GM23338 (cell line): ENCODE results near the gene RGL2. TPM values are rescaled to one million over a fixed set of nuclear protein-coding genes. Genes with fewer than 3 reads are reported as not detected.

ENCODE experiments used
- ATAC-seq: fragments of 200-7000 bp; cut with Tn5 transposase; 3 replicates; pipeline ENCODE4 v1.9.1; 2020
- DNase-seq: peaks from one replicate; pipeline ENCODE4 v3.0.0-alpha.2; 2015; ENCODE audit warnings: low spot score
- H2AFZ ChIP-seq: fragments of 200-600 bp; sonication (generic); 2 replicates; pipeline ENCODE4 v1.8.0; 2016; ENCODE audit warnings: antibody characterized with exemption, mild to moderate bottlenecking, moderate library complexity
- H3F3A ChIP-seq: fragments of 200-600 bp; sonication (generic); replicated peaks from 2 replicates; pipeline ENCODE4 v1.8.0; 2017; ENCODE audit warnings: antibody characterized with exemption, mixed run types, low read depth
- H3K27ac ChIP-seq: fragments of 200-600 bp; sonication (generic); 2 replicates; pipeline ENCODE4 v1.6.1; 2016; ENCODE audit warnings: low read depth
- H3K27me3 ChIP-seq: fragments of 200-600 bp; sonication (generic); 2 replicates; pipeline ENCODE4 v1.8.0; 2016; ENCODE audit warnings: mild to moderate bottlenecking, mixed run types, moderate library complexity; ENCODE audit not compliant: insufficient read depth
- H3K36me3 ChIP-seq: fragments of 200-600 bp; sonication (generic); 2 replicates; pipeline ENCODE4 v1.8.0; 2016; ENCODE audit warnings: mild to moderate bottlenecking; ENCODE audit not compliant: insufficient read depth
- H3K4me1 ChIP-seq: fragments of 200-600 bp; sonication (generic); 2 replicates; pipeline ENCODE4 v1.8.0; 2016; ENCODE audit warnings: mild to moderate bottlenecking, moderate library complexity; ENCODE audit not compliant: insufficient read depth
- H3K4me2 ChIP-seq: fragments of 200-600 bp; sonication (generic); 2 replicates; pipeline ENCODE4 v1.7.1; 2017; ENCODE audit warnings: mixed run types
- H3K4me3 ChIP-seq: fragments of 200-600 bp; sonication (generic); 2 replicates; pipeline ENCODE4 v1.6.1; 2016; ENCODE audit warnings: mixed run types
- H3K79me2 ChIP-seq: fragments of 200-600 bp; sonication (generic); replicated peaks from 2 replicates; pipeline ENCODE4 v1.8.0; 2017; ENCODE audit warnings: mild to moderate bottlenecking; ENCODE audit not compliant: insufficient read depth
- H3K9me2 ChIP-seq: fragments of 200-600 bp; sonication (generic); 2 replicates; pipeline ENCODE4 v1.8.0; 2017; ENCODE audit not compliant: insufficient read depth
- H4K20me1 ChIP-seq: fragments of 200-600 bp; sonication (generic); replicated peaks from 2 replicates; pipeline ENCODE4 v1.8.0; 2017; ENCODE audit warnings: mild to moderate bottlenecking; ENCODE audit not compliant: insufficient read depth
- H3K27ac Mint-ChIP-seq: 2 replicates; pipeline ENCODE4 v1.8.0; 2020; ENCODE audit warnings: inconsistent platforms, mild to moderate bottlenecking, moderate library complexity, mixed read lengths
- H3K27me3 Mint-ChIP-seq: 3 replicates; pipeline ENCODE4 v1.8.0; 2022; ENCODE audit warnings: low read depth, mild to moderate bottlenecking, moderate library complexity, mixed read lengths, inconsistent platforms; ENCODE audit not compliant: insufficient read depth, poor library complexity
- H3K36me3 Mint-ChIP-seq: 3 replicates; pipeline ENCODE4 v1.8.0; 2021; ENCODE audit warnings: low read depth, mild to moderate bottlenecking, inconsistent platforms, moderate library complexity, mixed read lengths
- H3K4me1 Mint-ChIP-seq: 3 replicates; pipeline ENCODE4 v1.8.0; 2020; ENCODE audit warnings: mild to moderate bottlenecking, inconsistent platforms, mixed read lengths
- H3K4me3 Mint-ChIP-seq: 3 replicates; pipeline ENCODE4 v1.8.0; 2021; ENCODE audit warnings: moderate library complexity, mild to moderate bottlenecking, inconsistent platforms, mixed read lengths
- H3K9me3 Mint-ChIP-seq: 3 replicates; pipeline ENCODE4 v1.8.0; 2020; ENCODE audit warnings: moderate library complexity, mild to moderate bottlenecking, inconsistent platforms, mixed read lengths
- ETS1 ChIP-seq: IDR thresholded peaks from 2 replicates; pipeline ENCODE4 v1.6.1; 2016; ENCODE audit warnings: antibody characterized with exemption
- EZH2phosphoT487 ChIP-seq: fragments of 200-600 bp; sonication (generic); IDR thresholded peaks from one replicate; pipeline ENCODE4 v1.8.1; 2018; ENCODE audit warnings: antibody characterized with exemption; ENCODE audit not compliant: unreplicated experiment
- JUNB ChIP-seq: IDR thresholded peaks from one replicate; pipeline ENCODE4 v1.6.1; 2016; ENCODE audit warnings: antibody characterized with exemption; ENCODE audit not compliant: unreplicated experiment
- NANOG ChIP-seq: IDR thresholded peaks from 2 replicates; pipeline ENCODE4 v1.6.1; 2016; ENCODE audit warnings: antibody characterized with exemption, borderline replicate concordance
- POLR2AphosphoS5 ChIP-seq: IDR thresholded peaks from 2 replicates; pipeline ENCODE4 v1.6.1; 2016; ENCODE audit warnings: antibody characterized with exemption, low read depth
- ZNF114 ChIP-seq: fragments of 250-450 bp; sonication (Bioruptor Pico); IDR thresholded peaks from 2 replicates; pipeline ENCODE4 v1.5.0; 2020; ENCODE audit warnings: mild to moderate bottlenecking, moderate library complexity
- ZNF331 ChIP-seq: fragments of 250-450 bp; sonication (Bioruptor Pico); IDR thresholded peaks from 2 replicates; pipeline ENCODE4 v1.5.0; 2020; ENCODE audit warnings: low read depth, mild to moderate bottlenecking, moderate library complexity
- ZNF462 ChIP-seq: fragments of 250-450 bp; sonication (Bioruptor Pico); IDR thresholded peaks from 2 replicates; pipeline ENCODE4 v1.5.0; 2020; ENCODE audit warnings: mild to moderate bottlenecking, moderate library complexity
- polyA plus RNA-seq: library from polyadenylated mRNA; unstranded; fragments of >200 nt; fragmentation: Nextera tagmentation; extraction: Ambion mirVana; gene quantifications from 2 replicates; pipeline ENCODE4 v1.2.1, GENCODE V29; 2016
- total RNA-seq: library from RNA; depleted of rRNA; stranded (reverse); fragments of >200 nt; shearing (Covaris generic); gene quantifications from 2 replicates; pipeline ENCODE4 v1.2.3, GENCODE V29; 2014

The RGL2 gene
- total and polyA plus RNA-seq, 2 experiments from 2014 or later, result 28.0 to 52.2 TPM

DNA sequence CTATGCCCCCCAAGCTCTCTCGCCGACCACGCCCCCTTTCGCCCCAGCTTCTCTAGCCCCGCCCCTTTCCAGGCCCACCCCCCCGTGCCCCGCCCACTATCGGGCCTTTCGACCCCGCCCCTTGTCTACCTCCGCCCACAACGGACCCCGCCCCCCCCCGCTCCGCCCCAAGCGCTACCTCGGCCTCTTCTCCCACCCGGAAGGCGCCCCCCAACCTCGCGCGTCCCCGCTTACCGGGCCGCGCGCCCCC, 18.6 kb upstream of the RGL2 start (continued):
- TF ChIP-seq ZNF462 (CRISPR knock-in tag) (no peak), ZNF114 (CRISPR knock-in tag) (no peak), JUNB (no peak), ETS1 (no peak), POLR2AphosphoS5 (no peak)

- H3K9me3 Mint-ChIP-seq, result no peaks in the 10 kb centered on the region; the same call in 1 of the 3 replicates
- Histone ChIP-seq H3K27ac (no peak overlapping the region), H3K9me2 (no peaks in the 10 kb centered on the region), H3K36me3 (peaks cover 14% of the 10 kb centered on the region), H3K27me3 (no peaks in the 10 kb centered on the region), H4K20me1 (peaks cover 11% of the 10 kb centered on the region), H3K4me2 (peak overlapping the region; percentile 75), H3K79me2 (peaks cover 31% of the 10 kb centered on the region), H3K4me3 (peak overlapping the region; percentile 50), H2AFZ (no peak overlapping the region), H3F3A (peaks cover 28% of the 10 kb centered on the region), H3K4me1 (peaks cover 44% of the 10 kb centered on the region)
- peaks cover 25% of the 10 kb centered on the region for H3K27me3 Mint-ChIP-seq
- peak overlapping the region; percentile 31; the same call in 1 of the 2 replicates for H3K27ac Mint-ChIP-seq
- H3K36me3 Mint-ChIP-seq, result peaks cover 39% of the 10 kb centered on the region
- H3K4me3 Mint-ChIP-seq, result peak overlapping the region; percentile 93
- DNase-seq (no peak), ATAC-seq (no peak)
- H3K4me1 Mint-ChIP-seq, result peaks cover 66% of the 10 kb centered on the region
- TF ChIP-seq EZH2phosphoT487 (no peak), NANOG (no peak), ZNF462 (CRISPR knock-in tag) (no peak), ZNF331 (CRISPR knock-in tag) (no peak), POLR2AphosphoS5 (no peak)
Observed at GRCh38 chr6:33316603-33317418, 18.1 kb upstream of the RGL2 start.
